NCI-H2029 treated with DMSO at 0.1 percent for 48 hours (cell line): Measurements from ENCODE around the gene ZNF521.

Experiments used
- DNase-seq: peaks from one replicate; lab custom pipeline; 2025; lab: John Stamatoyannopoulos, UW

Gene ZNF521

GRCh38 chr18:25075783-25076182, 276.2 kb downstream of the ZNF521 start:
- no peak for DNase-seq

DNA sequence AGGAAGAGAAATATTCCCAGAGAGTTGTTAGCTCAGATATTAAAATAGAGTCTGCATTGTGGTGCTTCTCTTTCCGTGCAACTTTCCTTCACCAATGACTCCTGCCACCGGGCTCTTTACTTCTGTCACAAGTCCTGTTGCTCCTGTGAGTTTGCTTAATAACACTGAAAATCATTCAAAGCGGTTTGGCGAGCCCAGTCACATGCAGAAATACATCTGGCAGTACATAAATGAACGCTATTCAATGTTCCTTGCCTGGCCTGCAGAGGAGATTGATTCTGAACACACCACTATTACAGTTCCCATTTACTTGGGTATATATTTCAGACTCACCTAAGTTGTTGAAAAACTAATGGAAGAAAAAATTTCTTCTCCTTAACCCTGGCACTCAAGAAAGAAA, 276.6 kb downstream of the ZNF521 start:
- DNase-seq = no peak

GRCh38 chr18:25074925-25075324, 277.0 kb downstream of the ZNF521 start:
- DNase-seq = no peak

DNA sequence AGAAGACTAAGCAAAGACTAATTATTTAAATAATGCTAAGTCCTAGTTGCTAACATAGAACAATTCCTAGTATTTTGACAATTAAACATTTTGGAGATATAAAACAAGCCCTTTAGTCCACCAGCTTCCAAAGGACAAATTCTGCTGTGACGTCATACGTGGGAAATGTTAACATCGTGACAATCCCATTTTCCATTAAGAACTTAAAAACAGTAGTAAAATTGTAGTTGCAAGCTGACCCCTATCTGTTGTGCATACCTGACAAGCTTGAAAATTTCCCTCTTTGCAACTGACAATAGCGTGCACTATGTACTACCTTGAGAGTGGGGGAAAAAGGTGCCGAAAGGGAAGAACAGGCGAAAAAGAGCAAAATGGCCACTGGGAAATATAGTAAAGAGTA, 279.8 kb downstream of the ZNF521 start:
- DNase-seq = no peak

DNA sequence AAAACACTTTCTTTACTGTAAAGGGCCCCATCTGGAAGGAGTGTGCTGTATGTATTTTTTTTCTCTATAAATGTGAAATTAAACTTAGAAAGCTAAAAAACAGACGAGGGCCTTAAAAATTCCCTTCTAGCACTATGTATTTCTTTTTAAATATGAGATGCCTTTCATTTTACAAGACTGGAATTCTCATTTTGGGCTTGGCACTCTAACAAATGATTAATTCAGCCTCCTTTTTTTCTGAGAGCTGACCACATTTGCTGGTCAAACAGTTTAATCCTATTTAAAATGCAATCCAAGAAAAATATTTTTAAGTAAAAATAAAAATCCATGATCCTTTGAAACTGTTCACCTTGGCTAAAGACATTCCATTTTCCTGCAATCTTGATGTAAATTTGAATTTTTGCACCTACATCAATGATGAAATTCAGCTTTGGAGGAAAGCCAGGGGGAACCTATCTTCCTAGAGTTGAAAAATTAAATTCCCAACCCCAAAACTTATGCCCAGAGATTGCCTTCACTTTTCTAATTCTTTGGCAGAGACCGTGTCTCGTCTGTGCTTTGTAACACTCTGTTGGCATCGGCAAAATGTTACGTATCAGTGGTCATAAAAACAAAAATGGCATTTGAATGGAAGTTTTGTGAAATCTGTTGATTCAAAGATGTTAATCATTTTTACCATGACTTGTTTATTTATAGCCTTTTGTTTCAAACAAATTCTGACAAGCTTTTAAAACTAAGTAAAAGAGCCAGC, 284.5 kb downstream of the ZNF521 start:
- no peak for DNase-seq

DNA sequence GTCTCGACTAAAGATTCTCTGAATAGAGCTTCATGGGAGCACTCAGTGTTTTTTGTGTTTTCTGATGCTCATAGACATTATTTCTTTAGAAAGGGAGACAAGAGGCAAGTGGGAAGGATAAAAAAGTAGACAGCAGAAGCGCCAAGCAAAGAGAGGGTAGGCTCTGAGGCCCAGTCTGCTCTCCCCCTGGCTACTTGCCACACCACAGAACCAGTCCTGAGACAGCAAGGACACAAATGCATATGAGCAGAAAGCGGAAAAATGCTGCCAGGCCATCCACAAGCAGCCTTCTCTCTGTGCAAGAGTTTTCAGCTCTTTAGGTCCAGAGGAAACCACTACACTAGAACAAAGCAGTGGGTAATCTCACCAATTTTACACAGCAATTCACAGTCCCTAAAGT, 285.4 kb downstream of the ZNF521 start:
- no peak for DNase-seq

DNA sequence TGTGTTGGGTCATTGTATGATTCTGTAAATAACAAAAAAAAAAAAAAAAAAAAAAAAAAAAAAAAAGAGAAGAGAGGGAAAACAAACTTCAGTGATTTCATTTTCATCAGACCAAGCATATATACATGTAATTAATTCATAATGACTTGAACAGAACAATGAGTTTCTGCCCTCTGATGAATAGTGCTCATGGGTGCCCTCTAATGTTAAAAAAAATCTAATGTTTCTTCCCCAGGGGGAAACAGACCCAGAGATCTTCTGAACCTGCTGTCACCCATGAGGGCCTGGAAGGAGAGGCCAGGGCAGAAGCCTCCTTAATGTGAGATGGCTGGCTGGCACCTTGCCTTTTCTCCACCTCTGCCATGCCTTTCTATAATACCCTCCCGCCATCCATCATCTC, 289.2 kb downstream of the ZNF521 start:
- no peak for DNase-seq

DNA sequence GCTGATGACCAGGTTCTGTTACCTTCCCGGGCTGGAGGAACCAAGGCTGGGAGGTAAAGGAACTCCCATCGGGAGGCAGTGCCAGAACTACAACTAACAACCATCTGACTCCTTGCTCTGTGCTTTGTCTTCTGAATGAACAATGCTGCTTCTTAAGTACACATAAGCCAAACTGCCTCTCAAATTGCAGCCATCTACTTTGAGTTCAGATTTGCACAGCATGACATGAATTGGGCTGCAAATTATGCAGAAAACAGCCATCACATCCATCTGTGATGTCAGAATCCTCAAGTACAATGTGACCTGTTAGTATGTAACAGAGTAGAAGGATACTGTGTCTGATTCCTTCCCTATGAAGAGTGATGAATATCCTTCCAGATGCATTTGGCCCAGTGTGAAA, 290.6 kb downstream of the ZNF521 start:
- no peak for DNase-seq

DNA sequence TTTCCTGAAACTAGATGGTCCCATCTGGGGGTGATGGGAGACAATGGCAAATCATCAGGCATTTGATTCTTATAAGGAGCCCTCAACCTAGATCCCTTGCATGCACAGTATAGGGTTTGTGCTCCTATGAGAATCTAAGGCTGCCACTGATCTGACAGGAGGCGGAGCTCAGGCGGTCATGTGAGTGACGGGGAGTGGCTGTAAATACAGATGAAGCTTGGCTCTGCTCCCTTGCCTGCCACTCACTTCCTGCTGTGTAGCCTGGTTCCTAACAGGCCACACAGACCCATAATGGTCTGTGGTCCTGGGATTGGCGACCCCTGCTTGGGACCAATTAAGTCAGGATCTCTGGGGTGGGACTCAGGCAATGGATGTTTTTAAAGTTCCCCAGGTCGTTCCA, 293.4 kb downstream of the ZNF521 start:
- DNase-seq = no peak

DNA sequence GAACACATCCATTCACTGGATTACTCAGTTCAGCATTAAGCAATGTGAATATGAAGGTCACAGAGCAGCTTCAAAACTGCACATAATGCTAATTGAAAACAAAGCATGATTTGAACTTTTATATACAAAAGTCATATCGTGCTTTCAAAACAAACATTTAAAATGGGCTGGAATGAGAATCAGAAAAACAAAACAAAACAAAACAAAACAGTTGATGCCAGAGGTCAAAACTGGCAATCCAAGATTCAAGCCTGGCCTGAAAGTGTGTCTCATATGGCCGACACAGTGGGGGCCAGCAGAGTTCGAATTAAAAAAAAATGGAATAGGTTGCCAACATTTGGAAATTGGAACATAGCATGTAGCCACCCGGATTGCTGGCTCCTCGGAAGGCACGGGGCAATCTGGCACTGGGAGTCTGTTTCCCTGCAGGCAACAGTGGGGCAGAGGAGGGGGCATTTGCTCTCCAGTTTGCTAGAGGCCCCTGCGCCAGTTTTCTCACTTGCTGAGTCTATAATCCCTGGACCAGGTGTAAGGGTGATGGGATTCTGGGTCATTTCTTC, 294.4 kb downstream of the ZNF521 start:
- DNase-seq = no peak

DNA sequence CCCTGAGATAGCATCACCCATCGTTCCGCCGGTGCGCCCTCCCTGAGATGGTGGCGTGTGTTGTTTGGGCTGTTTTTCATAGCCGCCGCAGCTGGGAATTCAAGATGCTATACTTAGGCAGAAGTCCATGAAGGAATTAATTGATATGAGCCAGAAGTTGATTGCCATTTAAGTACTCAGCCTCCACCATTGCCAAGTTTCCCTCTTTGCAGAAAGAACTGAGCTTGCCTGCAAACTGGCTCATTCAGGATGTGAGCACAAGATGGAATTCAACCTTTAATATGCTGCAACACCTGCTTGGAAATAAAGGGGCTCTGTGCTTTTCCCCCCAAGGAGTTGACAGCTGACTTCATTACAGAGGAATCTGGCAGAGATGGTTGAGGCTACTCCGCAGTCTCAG, 295.5 kb downstream of the ZNF521 start:
- no peak for DNase-seq

DNA sequence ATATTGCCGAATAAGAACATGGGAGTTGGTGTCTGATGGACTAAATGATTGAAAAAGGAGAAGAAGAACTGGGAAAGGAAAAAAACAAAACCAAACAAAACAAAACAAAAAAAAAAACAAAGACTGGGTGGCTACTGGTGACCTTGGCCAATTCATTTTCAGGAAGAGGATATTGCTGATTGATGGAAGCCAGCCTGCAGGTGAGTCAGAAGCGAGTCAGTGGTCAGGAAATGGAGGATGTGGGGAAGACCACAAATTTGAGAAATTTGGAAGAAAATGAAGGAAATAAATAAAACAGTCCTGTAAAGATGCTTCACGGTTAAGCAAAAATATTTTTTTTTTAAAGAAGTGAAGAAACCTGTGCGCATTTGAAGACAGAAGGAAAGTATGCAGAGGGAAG, 296.9 kb downstream of the ZNF521 start:
- no peak for DNase-seq

- no peak for DNase-seq
Observed at GRCh38 chr18:25053466-25053865, 298.5 kb downstream of the ZNF521 start.

- DNase-seq = no peak
Observed at GRCh38 chr18:25052511-25052921, 299.4 kb downstream of the ZNF521 start.

DNA sequence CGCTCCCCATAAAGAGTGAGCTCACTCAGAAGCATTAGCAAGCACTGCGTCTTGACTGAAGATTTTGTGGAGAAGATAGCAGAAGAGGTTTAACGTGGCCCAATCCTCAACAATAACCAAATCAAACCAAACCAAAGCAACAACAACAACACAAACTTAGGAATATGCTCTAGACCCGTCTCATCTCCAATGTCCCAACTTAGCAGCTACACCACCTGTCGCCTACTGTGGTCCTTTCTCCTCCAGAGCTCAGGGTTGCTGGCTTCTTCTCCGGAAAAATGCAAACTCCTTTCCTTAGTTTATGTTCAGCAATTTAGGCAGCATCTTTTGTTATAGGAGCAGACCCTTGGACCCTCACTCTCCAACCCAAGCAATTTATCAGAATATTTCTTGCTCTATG, 301.4 kb downstream of the ZNF521 start:
- DNase-seq = no peak

DNA sequence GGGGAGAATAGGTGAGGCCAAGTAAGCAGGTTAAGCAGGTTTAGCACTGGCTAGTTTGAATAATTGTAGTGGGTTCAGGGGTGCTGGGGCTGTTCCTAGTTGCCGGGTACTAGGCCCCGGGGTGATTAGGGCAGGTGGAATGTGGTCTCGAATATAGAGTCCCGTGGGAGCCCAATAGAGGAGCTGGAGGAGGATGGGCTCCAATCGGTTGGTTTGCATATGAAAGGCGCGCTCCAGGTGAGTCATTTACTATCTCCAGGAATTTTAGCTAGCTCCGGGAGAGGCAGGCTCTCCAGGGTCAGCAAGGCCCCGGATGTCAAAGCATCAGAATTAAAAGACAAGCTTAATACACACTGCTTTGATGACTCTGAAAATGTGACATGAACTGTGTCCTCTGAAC, 304.0 kb downstream of the ZNF521 start:
- no peak for DNase-seq

- no peak for DNase-seq
Observed at GRCh38 chr18:25047421-25047820, 304.5 kb downstream of the ZNF521 start.

GRCh38 chr18:25044694-25045093, 307.3 kb downstream of the ZNF521 start:
- DNase-seq = no peak

DNA sequence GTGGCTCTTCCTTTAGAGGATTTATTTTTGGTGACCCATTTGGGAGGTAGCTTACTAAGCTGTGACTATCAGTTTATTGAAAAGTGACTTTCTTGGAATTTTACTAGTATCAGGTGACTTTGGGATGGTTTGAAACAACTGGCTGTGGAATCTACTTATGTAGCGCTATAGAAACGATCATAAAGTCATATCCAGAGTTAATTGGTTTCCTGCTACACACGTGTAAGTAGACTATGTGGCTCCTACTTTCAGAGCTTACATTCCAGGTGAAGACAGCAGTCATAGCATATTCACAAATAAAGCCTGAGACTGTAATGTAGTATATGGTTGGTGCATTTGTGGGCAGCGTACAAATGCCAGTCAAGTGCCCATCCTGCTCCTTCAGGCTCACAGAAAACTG, 308.9 kb downstream of the ZNF521 start:
- no peak for DNase-seq

DNA sequence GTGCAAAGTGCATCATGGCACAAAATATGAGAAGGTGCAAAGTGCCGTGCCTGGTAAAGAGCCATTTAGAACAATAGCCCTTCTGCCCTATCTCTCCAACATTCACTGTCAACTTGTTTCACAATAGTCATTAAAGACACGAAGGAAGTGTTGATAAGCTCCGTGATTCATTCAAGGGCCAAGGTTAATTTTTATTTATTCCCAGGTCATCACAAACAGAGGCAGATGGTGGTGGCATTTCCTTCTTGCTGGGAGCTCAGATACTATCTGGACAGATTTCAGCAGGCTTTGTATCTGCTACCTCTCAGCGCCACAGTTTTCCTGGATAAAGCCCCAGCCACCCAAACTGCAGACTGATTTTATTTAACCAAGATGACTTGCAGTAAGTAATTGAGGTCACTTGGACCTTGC, 309.3 kb downstream of the ZNF521 start:
- DNase-seq = no peak

- no peak for DNase-seq
Observed at GRCh38 chr18:25039781-25040180, 312.2 kb downstream of the ZNF521 start.

DNA sequence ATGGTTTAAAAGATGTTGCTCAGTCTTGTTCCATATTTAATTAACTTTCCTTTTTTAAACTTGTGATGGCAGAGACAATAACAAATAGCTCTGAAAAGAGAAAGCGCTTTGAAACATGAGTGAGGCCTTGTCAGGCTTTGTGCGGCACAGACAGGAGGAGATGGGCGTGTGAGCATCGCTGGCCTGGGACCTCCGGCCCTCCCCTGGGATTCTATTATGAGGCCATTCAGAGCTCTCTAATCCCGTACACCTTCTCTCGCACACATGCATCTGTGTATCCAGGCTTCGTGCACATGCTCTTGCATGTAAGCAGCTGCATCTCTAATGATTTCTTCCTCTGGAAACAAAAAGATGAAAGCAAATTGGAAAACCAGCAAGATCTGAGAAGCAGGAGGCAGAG, 313.7 kb downstream of the ZNF521 start:
- no peak for DNase-seq

DNA sequence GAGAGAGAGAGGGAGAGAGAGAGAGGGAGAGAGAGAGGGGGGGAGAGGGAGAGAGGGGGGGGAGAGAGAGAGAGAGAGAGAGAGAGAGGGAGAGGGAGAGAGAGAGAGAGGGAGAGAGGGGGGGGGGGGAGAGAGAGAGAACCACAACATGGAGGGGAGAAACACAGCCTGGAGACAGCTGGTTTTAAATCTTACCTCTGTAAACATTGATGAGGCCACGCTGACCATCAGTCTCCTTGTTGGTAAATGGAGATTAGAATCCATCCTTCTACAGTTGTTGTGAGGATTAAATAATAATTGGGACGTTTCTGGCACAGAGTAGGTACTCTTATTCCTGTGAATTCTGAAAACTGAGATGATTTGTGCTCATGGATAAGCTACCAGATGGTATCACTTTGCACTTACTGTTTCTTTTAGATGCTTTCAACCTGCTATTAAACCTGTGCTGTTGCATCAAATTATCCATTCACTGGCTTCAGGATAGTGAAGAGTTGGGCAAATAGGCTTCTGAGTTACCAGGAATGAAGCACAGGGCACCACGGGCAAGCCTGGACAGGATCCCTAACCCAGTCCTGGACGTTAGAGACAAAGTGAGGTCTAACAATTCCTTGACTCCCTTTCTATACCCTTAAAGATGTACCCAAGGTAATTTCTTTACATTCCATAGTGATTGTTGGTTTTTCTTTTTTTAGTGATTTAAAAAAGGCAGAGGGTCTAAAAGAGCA, 318.1 kb downstream of the ZNF521 start:
- no peak for DNase-seq
